HG03354 (cell line): ENCODE results near the gene LRRC8C.
"Not testable (repeated sequence)": the region's sequence is repeated elsewhere in the genome, so short reads cannot be mapped to it uniquely, and the experiment has no call there.

ENCODE experiments used
- ATAC-seq: cut with Tn5 transposase; IDR thresholded peaks from one replicate; pipeline ENCODE4 v1.9.1; 2021; ENCODE audit warnings: mild to moderate bottlenecking; ENCODE audit not compliant: unreplicated experiment, poor library complexity, severe bottlenecking

The LRRC8C gene

DNA sequence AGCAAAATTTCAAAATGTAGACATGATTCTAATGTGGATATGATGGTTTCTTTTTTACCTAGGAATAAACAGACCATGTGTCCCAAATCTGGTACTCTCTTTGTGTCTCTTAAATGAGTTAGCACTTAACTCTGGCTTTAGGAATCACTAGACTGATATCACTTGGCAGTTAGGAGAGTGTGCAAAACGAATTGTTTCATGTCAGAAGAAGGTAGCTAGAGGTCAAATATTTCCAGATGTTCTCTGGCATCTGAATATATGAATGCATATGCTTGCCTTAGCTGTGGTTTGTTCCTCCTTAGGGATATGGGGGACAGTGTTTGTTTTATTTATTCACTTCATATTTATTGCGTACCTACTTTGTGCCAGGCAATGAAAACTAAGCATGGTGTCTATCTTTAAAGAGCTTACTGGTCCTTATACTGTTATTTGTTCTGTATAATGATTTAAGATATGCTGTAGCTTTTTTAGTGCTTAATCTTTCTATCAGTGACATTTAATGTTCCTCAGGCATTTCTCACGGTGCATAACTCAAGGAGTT lies 65.2 kb downstream of the LRRC8C start:
- ATAC-seq = no peak

DNA sequence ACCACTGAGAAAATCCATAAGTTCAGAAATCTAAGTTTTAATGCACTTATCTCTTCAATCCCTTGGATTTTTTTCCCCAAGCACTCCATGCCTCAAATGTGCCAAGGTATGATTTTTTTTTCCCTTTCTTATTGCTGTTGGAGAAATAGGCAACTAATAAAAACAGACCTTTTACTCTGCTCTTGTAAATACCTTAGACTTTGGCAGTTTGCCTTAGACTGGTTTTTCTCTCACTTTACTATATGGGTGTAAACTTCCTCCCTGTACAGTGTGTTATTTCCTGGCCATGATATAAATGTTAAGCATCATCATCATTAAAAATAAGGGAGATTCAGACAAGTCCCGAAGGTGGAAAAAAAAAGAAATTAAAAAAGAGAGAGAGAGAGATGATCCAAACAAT lies 65.7 kb downstream of the LRRC8C start:
- ATAC-seq = no peak

DNA sequence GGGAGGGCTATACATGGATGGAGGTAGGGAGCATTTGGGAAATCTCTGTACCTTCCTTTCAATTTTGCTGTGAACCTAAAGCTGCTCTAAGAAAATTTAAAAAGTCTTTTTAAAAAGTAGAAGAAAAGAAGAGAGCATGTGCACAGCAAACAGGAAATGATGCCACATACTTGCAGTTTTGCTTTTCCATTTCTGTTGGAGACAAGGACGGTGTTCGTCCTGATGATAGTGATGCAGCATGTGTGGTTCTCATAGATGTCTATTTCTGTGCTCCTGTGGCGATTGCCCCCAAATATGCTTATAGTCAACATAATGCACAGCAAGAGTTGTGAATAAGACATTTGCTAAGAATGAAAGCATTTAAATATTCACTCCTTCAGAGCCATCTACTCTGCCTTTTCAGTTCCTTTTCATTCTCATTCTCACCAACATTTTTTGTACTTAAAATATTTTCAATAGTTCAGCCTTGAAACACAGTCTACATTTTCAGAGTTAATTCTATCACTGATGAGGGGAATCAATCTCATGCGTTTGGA lies 66.6 kb downstream of the LRRC8C start:
- no peak for ATAC-seq

DNA sequence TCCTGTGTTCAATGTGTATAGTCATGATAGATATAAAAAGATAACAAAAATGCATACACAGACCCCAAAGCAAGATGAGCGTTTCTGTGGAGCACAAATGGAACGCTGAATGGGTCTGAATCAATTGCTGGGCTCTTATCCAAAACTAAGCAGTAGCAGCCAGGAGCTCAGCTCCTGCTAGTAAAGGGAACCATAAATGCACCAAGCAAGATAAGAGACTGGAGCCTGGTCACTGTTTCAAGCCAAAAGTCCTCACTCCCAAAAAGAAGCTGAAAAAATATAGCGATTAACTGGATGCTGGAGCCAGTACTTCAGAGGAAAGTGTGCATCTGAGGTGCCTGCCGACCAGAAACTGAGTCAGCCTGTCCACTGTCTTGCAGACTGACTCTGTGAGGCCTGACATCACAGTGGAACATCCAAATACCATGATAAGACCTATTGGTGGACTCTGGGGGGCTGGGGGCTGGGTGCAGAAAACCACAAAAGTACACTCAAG lies 68.9 kb downstream of the LRRC8C start:
- ATAC-seq = no peak

DNA sequence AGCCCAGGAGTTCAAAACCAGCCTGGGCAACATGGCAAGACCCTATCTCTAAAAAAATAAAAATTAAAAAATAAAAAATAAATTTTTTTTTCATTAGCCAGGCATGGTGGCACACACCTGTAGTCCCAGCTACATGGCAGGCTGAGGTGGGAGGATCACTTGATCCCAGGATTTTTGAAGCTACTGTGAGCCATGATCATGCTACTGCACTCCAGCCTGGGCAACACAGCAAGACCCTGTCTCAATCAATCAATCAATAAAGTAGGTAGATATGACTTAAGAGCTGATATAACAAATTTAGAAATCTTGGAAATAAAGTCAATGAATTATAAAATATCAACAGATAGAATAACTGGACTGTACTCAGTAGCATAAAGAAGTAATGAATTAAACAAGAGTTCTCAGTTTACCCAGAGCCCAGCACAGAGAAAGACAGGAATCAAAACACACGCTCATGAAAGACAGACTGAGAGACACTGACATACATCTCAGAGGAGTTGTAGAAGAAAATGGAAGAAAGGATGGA lies 69.7 kb downstream of the LRRC8C start:
- no peak for ATAC-seq

DNA sequence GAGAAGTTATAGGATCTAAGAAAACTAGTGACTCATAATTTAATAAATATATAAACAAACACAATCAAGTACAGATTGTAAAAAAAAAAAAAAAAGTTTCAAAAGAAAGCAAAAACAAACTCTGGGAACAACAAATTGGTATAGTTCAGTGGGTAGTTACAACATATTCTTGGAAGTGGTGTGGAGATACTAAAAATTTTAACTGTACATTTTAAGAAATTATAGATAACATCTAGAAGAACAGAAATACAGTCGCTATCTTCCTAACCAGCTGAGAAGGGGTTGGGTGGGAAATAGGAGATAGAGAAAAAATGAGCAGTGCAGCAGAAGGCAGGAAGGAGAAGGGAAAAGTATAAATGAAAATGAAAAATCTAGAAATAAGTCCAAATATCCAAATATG lies 70.5 kb downstream of the LRRC8C start:
- ATAC-seq = no peak

DNA sequence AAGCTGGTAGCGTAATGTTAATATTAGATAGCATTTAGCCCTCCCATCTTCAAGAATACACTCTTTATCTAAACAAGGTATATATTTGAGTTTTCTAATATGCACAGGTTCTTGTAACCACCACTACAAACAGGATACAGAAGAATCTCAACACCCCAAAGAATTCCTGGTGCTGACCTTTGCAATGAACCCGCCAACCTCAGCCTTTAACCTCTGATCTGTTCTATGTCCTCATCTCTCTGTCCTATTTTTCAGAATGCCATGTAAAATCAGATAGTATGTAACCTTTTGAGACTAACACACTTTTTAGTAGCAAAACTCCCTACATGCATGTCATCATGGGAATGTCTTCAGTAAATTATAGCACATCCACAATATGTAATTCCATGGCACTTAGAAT lies 71.1 kb downstream of the LRRC8C start:
- ATAC-seq = no peak

DNA sequence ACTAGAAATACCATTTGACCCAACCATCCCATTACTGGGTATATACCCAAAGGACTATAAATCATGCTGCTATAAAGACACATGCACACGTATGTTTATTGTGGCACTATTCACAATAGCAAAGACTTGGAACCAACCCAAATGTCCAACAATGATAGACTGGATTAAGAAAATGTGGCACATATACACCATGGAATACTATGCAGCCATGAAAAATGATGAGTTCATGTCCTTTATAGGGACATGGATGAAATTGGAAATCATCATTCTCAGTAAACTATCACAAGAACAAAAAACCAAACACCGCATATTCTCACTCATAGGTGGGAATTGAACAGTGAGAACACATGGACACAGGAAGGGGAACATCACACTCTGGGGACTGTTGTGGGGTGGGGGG lies 72.0 kb downstream of the LRRC8C start:
- ATAC-seq = not testable (repeated sequence)

DNA sequence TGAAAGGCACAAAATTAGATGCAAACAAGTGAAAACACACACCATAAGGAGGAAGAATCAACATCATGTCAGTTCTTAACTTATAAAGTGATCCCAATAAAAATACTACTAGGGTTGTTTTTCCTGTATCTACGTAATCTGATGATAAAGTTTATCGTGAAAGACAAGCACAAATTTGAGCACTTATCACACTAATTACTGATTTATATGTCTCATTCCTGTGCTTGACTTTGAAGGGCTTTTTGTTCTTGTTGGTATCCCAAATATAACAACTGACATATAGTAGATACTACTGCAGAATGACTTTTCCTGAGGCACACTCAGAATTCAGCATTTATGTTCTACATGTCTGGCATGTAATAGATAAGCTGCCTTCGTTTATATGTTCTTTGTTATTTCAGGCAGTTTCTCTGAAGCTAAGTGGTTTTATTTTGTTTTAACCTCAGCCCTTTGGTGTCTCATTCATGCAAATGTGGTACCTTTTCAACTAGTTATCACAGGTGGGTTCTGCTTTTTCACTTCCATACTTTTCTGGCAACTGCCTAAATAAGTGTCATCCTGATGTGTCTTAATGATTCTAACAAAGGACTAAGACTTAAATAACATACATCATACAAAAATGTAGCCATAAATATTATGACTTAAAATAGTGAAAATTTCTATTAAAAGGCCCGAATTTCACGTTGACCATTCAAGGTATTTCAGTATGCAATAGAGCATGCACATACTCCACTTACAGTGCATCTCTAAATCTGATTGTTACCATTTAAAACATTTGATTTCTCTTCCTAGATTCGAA lies 73.2 kb downstream of the LRRC8C start:
- peak; percentile 79 for ATAC-seq

DNA sequence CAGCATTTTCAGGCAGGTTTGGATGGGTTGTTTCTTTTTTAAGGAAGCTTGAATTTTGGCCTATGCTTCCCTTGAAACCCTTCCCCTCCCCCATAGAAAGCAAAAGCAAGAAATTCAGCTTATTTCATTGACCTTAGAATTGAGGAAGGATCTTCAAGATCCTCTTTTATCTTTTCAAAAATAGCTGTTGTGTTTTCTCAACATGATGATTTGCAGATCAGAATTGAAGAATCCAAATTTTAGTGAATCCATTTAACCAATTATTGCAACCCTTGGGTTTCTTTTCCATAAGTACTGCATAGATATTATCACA lies 73.7 kb downstream of the LRRC8C start:
- peak; percentile 42 for ATAC-seq

DNA sequence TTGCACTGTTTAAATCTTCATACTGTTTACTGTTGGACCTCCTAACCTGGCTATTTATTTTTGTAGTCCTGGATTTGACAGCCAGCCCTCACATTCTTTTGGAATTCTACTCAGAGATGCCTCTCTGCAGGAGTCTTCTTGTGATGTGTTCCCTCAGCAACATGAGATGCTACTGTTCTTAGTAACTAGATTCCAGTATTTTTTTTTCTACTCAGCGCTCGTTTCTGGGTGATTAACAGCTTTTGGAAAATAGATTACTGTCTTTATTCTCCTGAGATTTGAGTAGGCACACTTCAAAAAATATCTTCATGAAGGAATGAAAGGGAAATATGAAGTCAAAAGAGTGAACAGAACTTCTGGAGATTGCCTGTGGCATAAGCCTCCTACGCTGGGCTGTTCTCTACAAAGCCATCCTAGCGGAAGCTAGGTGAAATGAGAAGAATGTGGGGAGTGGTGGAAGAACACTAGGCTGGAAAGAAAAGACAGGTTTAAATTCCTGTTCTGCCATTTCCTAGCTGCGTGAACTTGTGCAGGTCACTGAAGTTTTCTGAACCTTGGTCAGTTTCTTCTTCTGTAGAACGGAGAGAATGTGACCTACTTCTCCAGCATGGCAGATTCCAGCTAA lies 75.9 kb downstream of the LRRC8C start:
- no peak for ATAC-seq

DNA sequence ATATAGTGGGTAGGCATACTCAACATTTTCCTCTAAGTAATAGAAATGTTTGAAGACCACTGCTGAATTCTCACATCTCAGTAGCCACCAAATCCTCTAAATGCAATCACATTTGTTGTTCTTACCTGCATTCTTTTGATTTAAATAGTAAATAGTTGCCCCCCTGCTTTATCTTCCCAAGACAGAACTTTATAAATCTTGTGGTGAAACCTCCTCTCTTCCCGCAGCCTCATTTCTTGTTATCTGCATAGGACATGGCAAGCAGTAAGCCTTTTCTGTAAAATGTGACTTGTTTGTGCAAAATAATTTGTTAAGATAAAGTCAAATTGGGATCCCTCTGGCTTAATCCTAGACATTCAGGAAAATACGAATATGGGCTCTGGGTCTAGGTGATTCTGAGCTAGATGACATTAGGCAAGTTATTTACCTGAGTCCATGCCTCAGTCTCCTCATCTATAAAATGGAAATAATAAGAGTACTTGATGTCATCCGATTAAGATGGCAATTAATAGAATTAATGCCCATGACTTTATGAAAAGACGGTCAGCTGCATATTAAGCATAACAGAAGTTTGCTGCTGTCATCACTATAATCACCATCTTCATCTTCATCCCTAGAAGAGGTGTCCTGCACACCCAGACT lies 77.7 kb downstream of the LRRC8C start:
- ATAC-seq = no peak

DNA sequence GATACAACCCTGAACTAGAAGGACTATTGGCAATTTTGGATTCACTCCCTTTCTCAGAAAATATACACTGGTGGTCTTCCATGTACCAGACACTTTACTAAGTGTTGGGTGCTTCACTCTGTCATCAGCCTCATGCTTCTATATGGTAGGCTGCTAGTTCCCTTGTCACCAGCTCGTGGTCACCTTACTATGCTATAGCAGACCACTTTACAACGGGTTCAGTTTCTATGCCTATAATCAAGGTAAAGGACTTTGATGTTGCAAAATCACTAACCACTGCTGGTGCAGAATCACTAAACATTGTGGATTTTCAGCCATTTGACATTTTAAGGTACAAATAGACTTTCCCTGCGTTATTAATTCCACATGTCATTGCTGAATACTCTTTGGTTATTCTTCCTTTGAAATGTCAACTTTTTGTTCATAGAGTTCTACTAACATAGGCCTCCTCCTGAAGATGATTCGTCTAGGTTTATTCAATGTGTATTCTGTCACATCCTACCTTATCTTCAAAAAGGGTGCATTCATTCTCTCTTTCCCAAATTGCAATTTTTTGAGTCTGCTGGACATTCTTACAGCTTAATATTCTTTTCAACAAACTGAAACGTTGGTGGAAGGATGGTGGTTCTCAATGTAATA lies 78.3 kb downstream of the LRRC8C start:
- no peak for ATAC-seq

DNA sequence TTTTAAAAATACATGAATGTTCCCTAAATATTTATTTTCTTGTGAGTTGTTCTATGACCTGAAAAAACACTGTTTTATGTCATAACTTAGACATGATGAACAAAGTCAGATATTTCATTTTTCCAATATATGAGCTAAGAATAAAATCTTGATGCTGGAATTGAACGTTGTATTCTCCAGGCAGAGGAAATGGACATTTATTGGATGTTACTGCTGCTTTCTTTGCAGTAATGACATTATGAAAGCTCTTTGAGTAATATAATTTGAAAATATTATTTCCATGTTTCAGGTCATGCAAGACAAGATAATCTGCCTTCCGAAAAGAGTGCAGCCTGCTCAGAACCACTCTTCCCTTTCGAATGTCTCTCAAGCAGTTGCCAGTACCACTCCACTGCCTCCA lies 79.5 kb downstream of the LRRC8C start:
- no peak for ATAC-seq

DNA sequence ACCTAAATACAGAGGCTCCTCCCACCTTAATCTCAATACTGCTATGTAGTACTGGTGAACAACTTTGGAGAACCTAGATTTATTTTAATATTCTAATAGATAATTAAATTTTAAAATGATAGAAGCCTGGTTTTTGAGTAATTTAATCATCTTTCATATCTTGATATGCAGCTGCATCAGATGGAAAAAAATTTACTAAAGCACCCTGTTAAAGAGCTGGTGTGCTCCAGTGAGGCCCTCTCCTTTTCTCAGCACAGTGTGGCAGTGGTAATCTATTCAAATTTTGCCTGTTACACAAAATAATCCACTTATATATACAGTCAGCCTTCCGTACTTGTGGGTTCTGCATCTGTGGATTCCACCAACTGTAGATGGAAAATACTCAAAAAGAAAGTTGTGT lies 82.8 kb downstream of the LRRC8C start:
- ATAC-seq = no peak

DNA sequence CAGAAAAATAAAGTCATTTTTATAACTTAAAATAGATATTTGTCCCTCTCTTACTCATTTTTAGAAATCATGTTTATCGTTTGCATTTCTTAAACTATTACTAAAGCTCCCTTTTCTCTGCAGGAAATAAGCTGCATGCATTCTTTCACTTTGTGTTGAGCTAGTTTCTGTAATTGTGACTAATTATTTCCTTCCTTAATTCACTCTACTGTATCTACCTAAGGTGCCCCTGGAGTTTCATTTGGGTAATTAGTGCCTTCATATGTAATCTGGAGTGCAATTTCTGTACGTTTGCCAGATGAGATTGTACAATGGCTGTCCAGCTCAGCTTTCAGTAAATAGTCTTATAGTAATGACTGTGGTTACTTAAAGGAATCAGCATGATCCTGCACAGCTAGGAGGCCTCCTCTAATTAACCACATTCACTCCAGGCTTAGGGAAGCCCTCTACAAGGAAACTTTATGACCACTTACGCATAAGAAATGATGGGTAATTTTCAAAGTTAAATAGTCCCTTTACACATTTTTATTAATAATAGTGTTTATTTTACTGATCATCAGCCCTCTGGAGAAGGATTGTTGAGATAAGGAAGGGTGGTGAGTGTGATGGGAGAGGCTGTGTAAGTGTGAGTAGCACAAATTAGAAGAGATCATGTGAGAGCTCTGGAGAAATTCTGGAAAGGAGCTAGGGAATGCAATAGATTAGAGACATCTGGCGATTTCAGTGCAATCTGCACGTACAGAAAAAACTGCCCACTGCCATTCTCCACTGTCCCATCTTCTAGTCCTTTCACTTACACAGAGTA lies 86.8 kb downstream of the LRRC8C start:
- peak; percentile 93 for ATAC-seq

DNA sequence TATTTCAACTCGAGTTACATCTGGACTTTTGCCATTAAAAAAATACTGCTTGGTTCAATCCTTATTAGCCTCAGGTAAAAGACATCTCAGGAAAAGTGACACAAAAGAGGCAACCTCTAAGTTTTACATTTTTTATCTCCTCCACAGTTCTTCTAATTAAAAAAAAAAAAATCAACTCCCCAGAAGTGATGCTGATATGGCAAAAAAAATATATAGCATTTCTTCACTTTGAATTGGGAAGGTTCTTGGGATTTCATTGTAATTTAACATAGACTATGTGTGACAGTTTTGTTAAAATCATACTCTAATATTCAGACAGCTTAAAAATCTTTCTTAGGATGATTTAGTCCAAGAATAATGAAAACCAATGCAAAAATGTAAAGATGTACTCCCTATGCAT lies 87.9 kb downstream of the LRRC8C start:
- ATAC-seq = no peak

DNA sequence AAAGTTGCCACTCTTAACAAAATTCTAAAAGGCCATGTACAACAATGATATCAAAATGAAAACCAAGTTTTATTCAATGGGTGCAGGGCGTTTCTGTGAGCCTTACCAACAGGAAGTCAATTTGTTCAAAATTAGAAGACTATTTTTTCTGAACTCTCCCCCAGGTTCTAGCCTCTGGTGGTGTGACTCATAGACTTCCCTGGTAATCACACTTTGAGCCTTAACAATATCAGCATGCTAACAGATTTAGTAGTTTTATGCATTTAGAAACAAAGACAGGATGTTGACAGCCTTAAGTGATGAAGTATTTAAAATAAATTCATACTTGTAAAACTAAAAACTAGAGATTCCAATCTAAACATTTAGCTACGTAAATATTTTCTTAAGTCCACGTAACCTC lies 88.4 kb downstream of the LRRC8C start:
- ATAC-seq = no peak

DNA sequence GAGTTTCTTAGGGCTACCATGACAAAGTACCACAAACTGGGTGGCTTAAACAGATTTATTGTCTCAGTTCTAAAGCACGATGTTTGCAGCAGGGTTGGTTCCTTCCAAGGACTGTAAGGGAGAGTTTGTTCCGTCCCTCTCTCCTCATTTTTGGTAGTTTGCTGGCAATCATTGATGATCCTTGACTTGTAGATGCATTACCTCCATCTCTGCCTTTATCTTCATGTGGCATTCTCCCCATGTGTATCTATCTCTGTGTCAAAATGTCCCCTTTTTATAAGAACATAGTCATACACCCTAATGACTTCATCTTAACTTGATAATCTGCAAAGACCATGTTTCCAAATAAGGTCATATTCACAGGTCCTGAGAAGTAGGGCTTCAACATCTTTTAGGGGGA lies 90.2 kb downstream of the LRRC8C start:
- no peak for ATAC-seq
